Measurements from ENCODE around the gene PCDHGA1.

- TF ChIP-seq, protein P1, sequence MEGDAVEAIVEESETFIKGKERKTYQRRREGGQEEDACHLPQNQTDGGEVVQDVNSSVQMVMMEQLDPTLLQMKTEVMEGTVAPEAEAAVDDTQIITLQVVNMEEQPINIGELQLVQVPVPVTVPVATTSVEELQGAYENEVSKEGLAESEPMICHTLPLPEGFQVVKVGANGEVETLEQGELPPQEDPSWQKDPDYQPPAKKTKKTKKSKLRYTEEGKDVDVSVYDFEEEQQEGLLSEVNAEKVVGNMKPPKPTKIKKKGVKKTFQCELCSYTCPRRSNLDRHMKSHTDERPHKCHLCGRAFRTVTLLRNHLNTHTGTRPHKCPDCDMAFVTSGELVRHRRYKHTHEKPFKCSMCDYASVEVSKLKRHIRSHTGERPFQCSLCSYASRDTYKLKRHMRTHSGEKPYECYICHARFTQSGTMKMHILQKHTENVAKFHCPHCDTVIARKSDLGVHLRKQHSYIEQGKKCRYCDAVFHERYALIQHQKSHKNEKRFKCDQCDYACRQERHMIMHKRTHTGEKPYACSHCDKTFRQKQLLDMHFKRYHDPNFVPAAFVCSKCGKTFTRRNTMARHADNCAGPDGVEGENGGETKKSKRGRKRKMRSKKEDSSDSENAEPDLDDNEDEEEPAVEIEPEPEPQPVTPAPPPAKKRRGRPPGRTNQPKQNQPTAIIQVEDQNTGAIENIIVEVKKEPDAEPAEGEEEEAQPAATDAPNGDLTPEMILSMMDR (optimal IDR thresholded peaks at IDR 0.05 in 1 of 3, IDR thresholded peaks at IDR 0.05 in 1 of 3, conservative IDR thresholded peaks at IDR 0.05 in 1 of 3; ENCODE audit: extremely low read depth in 1 of 3, insufficient read depth in 2 of 3, low read length in 3 of 3), result peak; percentile 77 to 89 (median 83)
- TF ChIP-seq EZH2 (IDR thresholded peaks at IDR 0.05; ENCODE audit: low read length), result no peak
Observed at GRCh38 chr5:141557681-141558136, 227.4 kb downstream of the PCDHGA1 start.

Measured in keratinocyte (primary cell).